Left renal pelvis (tissue), 4 donors: Measurements from ENCODE around the gene HK1. TPM values are rescaled to one million over a fixed set of nuclear protein-coding genes. Genes with fewer than 3 reads are reported as not detected.

Source experiments
- DNase-seq, 4 donors: peaks; one replicate each; pipeline ENCODE4 v3.0.0-alpha.2; 2013; ENCODE audit warnings: low read depth in 4 of 4, low spot score in 3 of 4
- polyA plus RNA-seq, 4 donors: library from polyadenylated mRNA; unstranded; fragments of 120-200 nt; gene quantifications; one replicate each; pipeline ENCODE4 v1.2.1, GENCODE V29; 2013; ENCODE audit not compliant: insufficient read length in 4 of 4

Gene HK1
- polyA plus RNA-seq, 4 donors: 38.0 to 53.7 (median 52.3) TPM

DNA sequence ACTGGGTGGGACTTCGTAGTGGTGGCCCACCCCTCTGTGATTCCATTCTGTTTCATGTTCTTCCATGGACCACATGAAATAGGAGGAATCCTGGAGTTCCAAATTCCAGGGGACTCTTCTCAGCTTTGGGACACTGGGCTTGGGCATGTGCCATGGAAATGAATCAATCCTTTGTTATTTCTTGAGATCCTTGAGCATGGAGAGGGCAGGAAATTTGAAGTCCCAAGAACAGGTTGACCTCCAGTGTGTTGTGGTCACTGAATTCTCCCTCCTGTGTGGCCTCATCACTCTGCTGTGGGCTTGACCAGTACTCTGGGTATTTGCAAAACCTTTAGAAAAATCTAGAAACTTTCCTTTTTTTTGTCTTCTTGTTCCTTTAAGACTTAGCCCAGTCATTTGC, 115.7 kb downstream of the HK1 start:
- no peak for DNase-seq

DNA sequence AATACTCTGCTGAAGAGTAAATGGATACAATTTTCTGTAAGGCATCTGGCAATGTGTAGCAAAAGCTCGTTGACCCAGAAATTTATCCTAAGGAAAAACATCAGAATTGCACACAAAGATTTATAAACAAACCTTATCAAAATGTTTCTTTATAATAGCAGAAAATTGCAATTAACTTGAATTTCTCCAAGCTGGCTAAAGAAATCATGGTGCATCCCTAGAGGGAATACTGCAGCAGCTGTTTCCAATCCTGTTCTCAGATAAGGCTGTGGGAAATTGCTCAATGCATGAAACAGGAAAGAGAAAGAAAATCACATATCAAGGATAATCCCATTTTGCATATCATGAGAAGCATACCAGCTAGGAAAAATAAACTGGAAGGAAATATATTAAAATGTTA, 119.7 kb downstream of the HK1 start:
- DNase-seq: no peak

DNA sequence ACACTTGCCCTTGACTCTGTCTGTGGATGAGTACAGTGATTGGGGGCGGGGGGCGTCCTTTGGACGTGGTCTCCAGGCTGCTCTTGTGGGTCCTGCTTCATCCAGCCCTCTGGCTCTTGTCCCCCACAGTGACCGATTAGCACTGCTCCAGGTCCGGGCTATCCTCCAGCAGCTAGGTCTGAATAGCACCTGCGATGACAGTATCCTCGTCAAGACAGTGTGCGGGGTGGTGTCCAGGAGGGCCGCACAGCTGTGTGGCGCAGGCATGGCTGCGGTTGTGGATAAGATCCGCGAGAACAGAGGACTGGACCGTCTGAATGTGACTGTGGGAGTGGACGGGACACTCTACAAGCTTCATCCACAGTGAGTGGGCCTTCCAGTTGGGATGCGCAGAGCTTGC, 120.2 kb downstream of the HK1 start:
- no peak for DNase-seq

GRCh38 chr10:69400936-69401335, 122.6 kb downstream of the HK1 start:
- no peak for DNase-seq

DNA sequence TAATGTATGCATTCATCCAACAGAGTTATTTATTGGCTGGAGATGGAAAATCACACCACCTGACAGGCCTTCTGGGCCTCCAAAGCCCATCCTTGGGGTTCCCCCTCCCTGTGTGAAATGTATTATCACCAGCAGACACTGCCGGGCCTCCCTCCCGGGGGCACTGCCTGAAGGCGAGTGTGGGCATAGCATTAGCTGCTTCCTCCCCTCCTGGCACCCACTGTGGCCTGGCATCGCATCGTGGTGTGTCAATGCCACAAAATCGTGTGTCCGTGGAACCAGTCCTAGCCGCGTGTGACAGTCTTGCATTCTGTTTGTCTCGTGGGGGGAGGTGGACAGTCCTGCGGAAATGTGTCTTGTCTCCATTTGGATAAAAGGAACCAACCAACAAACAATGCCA, 123.1 kb downstream of the HK1 start:
- DNase-seq: no peak

DNA sequence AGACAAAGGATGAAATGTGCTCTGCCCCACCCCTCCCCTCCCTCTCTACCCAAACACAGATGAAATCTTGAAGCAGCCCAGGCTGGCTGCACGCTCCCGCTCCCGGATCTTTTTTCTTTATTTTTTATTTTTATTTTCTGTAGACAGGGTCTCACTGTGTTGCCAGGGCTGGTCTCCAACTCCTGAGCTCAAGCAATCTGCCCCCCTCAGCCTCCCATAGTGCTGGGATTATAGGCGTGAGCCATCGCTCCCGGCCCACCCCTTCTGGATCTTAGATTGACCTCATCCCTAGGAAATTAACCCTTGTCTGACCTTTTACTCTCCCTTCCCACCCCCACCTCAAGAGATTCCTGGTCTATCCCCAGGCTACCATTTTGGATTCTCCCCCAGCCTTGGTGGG, 124.1 kb downstream of the HK1 start:
- DNase-seq: no peak

- no peak for DNase-seq
These were observed 124.8 kb downstream of the HK1 start for GRCh38 chr10:69403066-69403465.

- DNase-seq: no peak
These were observed 125.2 kb downstream of the HK1 start for GRCh38 chr10:69403519-69403918.

GRCh38 chr10:69404786-69405185, 126.5 kb downstream of the HK1 start:
- no peak for DNase-seq

DNA sequence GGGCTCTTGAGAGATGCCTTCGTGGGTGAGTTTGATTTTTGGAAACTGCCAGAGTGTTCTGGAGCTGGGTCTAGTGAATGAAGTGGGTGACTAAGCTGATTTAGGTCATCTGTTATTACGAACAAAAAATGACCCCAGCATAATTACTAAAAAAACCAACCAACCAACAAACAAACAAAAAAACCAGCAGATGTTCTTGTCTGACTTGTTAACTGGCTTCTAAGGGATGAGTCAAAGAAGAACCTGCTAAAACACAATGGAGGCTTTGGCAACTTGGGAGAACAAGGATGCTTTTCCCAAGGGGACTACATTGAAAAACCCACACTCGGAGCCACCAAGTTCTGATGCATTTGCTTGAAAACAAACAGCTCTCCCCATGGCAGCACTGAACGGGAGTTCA, 126.9 kb downstream of the HK1 start:
- DNase-seq: no peak

- DNase-seq: no peak
These were observed 128.1 kb downstream of the HK1 start for GRCh38 chr10:69406302-69406811.

DNA sequence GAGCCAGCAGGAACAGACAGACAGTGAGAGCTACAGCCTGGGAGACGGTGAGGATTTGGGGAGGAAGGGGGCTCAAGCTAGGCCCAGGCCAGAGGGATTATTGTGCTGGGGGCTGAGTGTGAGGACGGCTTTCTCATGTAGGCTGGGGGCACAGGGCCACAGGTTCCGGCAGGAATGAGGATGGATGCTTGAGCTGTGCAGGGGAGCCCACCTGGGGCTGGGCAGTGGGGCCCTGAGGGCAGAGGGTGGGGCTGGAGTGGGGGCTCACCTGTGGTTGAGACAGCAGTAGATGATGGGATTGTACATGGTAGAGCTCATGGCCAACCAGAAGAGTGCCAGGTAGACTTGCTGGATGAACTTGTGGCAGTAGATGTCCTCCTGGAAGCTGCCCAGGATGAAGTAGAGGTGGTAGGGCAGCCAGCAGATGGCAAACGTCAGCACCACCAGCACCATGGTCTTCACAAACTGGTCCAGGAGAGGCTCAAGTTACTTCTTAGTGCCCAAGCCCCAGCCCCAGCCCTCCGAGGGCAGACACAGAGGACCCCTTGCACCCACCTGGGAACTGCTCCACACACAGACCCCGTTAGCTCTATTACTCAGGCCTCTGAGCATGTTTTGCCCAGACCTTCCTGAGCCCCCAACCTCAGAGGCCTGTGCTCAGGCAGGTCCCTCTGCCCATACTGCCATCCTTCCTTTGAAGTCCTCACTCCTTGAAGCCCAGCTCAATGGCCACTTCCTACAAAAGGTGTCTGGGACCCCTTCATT, 128.7 kb downstream of the HK1 start:
- no peak for DNase-seq

DNA sequence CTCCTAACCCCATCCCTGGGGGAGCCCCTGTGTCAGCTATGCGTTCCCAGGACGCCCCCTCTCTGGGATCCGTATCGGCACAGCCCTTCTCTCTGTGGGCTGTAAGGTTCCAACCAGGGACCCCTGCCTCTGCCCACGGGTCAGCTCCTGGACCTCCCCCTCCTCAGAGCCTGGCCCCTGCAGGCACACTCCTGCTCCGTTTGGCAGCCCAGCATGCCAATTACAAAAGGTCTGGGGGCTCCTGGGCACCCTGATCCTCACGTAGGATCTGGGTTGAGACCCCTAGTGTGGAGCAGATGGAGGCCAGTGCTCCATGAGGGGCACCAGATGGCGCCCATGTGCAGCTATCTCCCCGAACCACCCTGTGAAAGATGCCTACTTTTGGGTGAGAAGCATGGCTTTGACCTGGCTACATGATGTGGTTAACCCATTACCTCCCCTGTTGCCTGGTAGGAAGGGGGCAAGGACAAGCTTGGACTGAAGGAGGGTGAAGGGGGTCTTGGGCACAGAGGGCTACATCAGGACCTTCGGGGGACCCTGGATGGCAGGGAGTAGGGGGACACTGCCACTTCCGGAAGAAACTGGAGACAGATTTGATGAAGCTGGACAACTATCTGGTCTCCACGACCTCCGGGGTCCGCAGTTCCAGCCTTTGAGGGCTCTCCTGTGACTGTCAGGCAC, 129.5 kb downstream of the HK1 start:
- DNase-seq: no peak

- DNase-seq: peak; percentile 78 to 84 (median 82)
These were observed 130.3 kb downstream of the HK1 start for GRCh38 chr10:69408318-69409175.

- no peak for DNase-seq
These were observed 130.8 kb downstream of the HK1 start for GRCh38 chr10:69409176-69409495.

DNA sequence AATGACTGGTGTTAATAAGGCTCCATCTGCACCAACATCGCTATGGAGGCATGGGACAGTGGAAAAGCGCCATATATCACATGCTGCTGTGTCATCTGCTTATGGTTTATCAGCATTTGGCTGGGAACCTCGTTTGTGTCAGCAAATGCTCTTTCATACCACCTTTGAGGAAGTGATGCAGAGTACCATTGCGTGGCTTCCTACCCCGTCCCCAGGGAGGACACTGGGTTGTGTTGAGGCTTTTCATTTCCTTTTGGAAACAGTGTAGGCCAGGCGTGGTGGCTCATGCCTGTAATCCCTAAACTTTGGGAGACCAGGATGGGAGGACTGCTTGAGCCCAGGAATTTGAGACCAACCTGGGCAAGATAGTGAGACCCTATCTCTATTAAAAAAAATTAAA, 131.7 kb downstream of the HK1 start:
- DNase-seq: no peak

DNA sequence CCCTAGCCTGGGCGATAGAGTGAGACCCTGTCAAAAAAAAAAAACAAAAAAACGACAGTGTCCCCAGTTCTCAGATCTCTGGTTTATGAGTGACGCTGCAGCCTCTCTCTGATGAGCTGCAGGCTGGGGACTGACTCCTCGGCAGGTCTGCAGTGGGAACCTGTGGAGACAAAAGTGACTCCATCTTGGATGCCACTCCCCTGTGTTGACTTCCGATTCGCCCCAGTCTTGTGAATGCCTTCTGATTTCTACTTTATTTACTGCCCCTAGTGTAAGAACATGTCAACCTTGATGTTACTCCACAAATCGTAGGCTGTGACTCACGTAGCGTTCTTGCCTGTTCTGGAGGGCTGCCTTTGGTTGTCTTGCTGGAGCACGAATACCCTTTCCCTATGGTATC, 132.2 kb downstream of the HK1 start:
- DNase-seq: no peak

DNA sequence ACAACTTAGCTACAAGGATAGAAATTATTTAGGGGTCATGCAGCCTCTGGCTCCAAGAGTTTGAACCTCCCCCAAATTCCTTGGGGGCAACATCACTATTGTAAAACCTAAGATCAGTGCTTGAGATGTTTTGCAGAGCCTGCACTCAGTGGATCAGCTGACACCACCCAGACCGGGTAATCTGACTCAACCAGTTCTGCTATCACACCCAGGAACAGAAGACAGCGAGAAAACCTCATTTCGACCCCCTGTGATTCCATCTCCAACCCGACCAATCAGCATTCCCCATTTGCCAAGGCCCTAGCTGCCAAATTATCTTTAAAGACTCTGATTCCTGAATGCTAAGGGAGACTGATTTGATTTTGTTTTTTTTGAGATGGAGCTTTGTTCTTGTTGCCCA, 133.2 kb downstream of the HK1 start:
- no peak for DNase-seq

GRCh38 chr10:69412232-69412790, 134.0 kb downstream of the HK1 start:
- DNase-seq: no peak

GRCh38 chr10:69413221-69413865, 135.0 kb downstream of the HK1 start:
- peak in 1 of 4 donors; percentile 44 for DNase-seq
